ENCODE data around the gene PNPLA1.

Gene PNPLA1

DNA sequence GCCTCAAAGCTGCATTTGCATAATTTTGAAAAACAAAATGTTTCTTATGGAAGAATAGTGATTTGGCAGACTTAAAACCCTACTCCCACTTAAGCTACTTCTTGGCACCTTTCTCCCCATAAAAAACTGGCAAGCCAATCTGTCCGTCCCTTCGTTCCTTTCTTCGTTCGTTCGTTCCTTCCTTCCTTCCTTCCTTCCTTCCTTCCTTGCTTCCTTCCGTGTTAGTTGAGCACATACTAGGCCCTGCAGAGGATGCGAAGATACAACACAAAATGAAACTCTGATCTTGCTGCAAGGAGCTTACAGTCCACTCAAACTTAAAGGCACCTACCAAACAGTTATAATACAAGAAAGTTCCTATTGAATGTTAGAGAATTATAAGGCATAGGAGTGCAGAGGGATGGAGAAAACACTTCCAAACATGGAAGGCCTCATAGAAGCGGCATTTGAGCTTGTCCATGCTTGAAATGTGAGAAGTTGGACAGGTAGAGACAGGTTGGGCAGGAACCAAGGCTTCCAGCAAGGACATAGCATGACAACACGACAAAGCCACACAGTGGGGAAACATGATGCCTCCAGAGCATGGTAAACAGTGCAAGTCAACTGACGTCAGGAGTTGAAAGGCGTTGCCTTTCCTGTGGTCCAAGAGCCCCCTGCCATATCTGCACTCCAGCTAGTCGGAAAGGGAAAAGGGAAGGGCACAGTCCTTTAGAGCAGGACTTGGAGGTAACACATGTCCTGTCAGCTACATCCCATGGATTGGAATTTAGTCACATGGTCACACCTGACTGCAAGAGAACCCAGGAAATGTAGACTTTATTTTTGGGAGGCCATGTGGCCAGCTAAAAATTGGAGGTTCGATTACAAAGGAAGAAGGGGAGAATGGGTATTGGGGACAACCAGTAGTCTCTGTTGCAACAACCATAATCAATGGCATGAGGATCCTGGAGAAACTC is 7.0 kb downstream of the PNPLA1 start:
- H3K27me3 ChIP-seq (ENCODE audit: insufficient read depth, insufficient read length), result no peaks in the 10 kb centered on the region
- TF ChIP-seq SUZ12 (IDR thresholded peaks at IDR 0.05; ENCODE audit: extremely low read depth, insufficient read depth, insufficient read length) (no peak), YY1 (IDR thresholded peaks at IDR 0.05; ENCODE audit: insufficient read depth, insufficient read length) (no peak), ZNF274 (IDR thresholded peaks at IDR 0.05; ENCODE audit: low read depth, low read length) (no peak)

GRCh38 chr6:36277946-36278470 is 8.1 kb downstream of the PNPLA1 start:
- Histone ChIP-seq H3K4me3 (ENCODE audit: insufficient read length, low read depth) (no peak overlapping the region), H3K27me3 (ENCODE audit: insufficient read depth, insufficient read length) (no peaks in the 10 kb centered on the region), H3K9ac (ENCODE audit: insufficient read length, low read depth) (no peak overlapping the region), H3K9me3 (ENCODE audit: insufficient read depth, low read length) (no peaks in the 10 kb centered on the region), H3K36me3 (ENCODE audit: insufficient read depth, insufficient read length, low read length) (no peaks in the 10 kb centered on the region), H3K4me1 (ENCODE audit: insufficient read depth, insufficient read length) (no peaks in the 10 kb centered on the region)
- no peak for DNase-seq (ENCODE audit: low read depth, low spot score)
- TF ChIP-seq ZNF274 (IDR thresholded peaks at IDR 0.05; ENCODE audit: low read depth, low read length) (no peak), SUZ12 (IDR thresholded peaks at IDR 0.05; ENCODE audit: extremely low read depth, insufficient read depth, insufficient read length) (no peak), YY1 (IDR thresholded peaks at IDR 0.05; ENCODE audit: insufficient read depth, insufficient read length) (no peak)

More for the DNA sequence above, 7.0 kb downstream of the PNPLA1 start:
- no peaks in the 10 kb centered on the region for H3K4me1 ChIP-seq (ENCODE audit: insufficient read depth, insufficient read length)
- no peak for DNase-seq (ENCODE audit: low read depth, low spot score)
- no peaks in the 10 kb centered on the region for H3K9me3 ChIP-seq (ENCODE audit: insufficient read depth, low read length)
- H3K4me3 ChIP-seq (ENCODE audit: insufficient read length, low read depth), result no peak overlapping the region
- no peaks in the 10 kb centered on the region for H3K36me3 ChIP-seq (ENCODE audit: insufficient read depth, insufficient read length, low read length)
- H3K9ac ChIP-seq (ENCODE audit: insufficient read length, low read depth), result no peak overlapping the region

DNA sequence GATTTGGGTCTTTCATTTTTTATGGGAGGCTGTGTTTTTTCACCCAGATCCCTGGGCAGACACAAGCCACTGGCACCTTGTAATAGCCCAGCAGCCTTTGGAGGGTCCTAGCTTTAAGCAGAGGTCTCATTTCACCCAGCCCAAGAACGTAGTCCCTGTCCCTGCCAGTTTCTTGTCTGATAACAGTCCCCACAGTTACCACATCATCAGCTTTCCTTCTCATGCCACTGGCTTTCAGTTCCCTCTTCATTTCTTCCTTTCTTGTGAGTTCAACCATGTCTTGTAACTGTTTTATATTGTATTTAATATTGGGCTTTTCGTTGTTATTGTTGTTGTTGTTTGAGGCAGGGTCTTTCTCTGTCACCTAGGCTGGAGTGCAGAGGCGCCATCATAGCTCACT is 10.6 kb downstream of the PNPLA1 start:
- Histone ChIP-seq H3K9me3 (ENCODE audit: insufficient read depth, low read length) (no peaks in the 10 kb centered on the region), H3K4me3 (ENCODE audit: insufficient read length, low read depth) (no peak overlapping the region), H3K9ac (ENCODE audit: insufficient read length, low read depth) (no peak overlapping the region), H3K4me1 (ENCODE audit: insufficient read depth, insufficient read length) (no peaks in the 10 kb centered on the region), H3K36me3 (ENCODE audit: insufficient read depth, insufficient read length, low read length) (no peaks in the 10 kb centered on the region), H3K27me3 (ENCODE audit: insufficient read depth, insufficient read length) (no peaks in the 10 kb centered on the region)
- TF ChIP-seq YY1 (IDR thresholded peaks at IDR 0.05; ENCODE audit: insufficient read depth, insufficient read length) (no peak), SUZ12 (IDR thresholded peaks at IDR 0.05; ENCODE audit: extremely low read depth, insufficient read depth, insufficient read length) (no peak), ZNF274 (IDR thresholded peaks at IDR 0.05; ENCODE audit: low read depth, low read length) (no peak)
- DNase-seq (ENCODE audit: low read depth, low spot score), result no peak

- no peak for DNase-seq (ENCODE audit: low read depth, low spot score)
- Histone ChIP-seq H3K36me3 (ENCODE audit: insufficient read depth, insufficient read length, low read length) (no peaks in the 10 kb centered on the region), H3K9ac (ENCODE audit: insufficient read length, low read depth) (no peak overlapping the region), H3K9me3 (ENCODE audit: insufficient read depth, low read length) (no peaks in the 10 kb centered on the region), H3K4me3 (ENCODE audit: insufficient read length, low read depth) (no peak overlapping the region), H3K27me3 (ENCODE audit: insufficient read depth, insufficient read length) (no peaks in the 10 kb centered on the region), H3K4me1 (ENCODE audit: insufficient read depth, insufficient read length) (no peaks in the 10 kb centered on the region)
- TF ChIP-seq SUZ12 (IDR thresholded peaks at IDR 0.05; ENCODE audit: extremely low read depth, insufficient read depth, insufficient read length) (no peak), ZNF274 (IDR thresholded peaks at IDR 0.05; ENCODE audit: low read depth, low read length) (no peak), YY1 (IDR thresholded peaks at IDR 0.05; ENCODE audit: insufficient read depth, insufficient read length) (no peak)
Observed at GRCh38 chr6:36280983-36281382, 11.1 kb downstream of the PNPLA1 start.

DNA sequence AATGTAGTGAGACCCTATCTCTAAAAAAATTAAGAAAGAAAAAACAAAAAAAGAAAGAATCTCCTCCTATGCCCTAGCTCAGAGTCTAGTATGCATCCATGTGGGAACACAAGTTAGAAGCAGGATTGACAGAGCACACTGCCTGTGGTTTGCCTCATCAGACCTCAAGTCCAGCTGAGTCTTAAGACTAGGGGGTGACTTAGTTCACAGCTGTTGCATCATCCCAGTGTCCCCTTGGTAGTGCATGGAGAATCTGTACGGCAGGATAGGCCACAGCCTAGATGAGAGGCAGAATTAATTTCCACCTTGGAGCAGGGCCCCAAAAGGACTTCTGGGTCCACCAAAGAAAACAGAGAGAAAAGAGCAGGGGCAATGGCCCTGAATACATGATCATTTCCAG is 13.7 kb downstream of the PNPLA1 start:
- H3K27me3 ChIP-seq (ENCODE audit: insufficient read depth, insufficient read length), result no peaks in the 10 kb centered on the region
- DNase-seq (ENCODE audit: low read depth, low spot score), result no peak

GRCh38 chr6:36284359-36284758 is 14.5 kb downstream of the PNPLA1 start:
- Histone ChIP-seq H3K27me3 (ENCODE audit: insufficient read depth, insufficient read length) (no peaks in the 10 kb centered on the region), H3K9ac (ENCODE audit: insufficient read length, low read depth) (no peak overlapping the region)
- TF ChIP-seq YY1 (IDR thresholded peaks at IDR 0.05; ENCODE audit: insufficient read depth, insufficient read length) (no peak), ZNF274 (IDR thresholded peaks at IDR 0.05; ENCODE audit: low read depth, low read length) (no peak), SUZ12 (IDR thresholded peaks at IDR 0.05; ENCODE audit: extremely low read depth, insufficient read depth, insufficient read length) (no peak)

More for the DNA sequence above, 13.7 kb downstream of the PNPLA1 start:
- H3K36me3 ChIP-seq (ENCODE audit: insufficient read depth, insufficient read length, low read length), result no peaks in the 10 kb centered on the region
- H3K9ac ChIP-seq (ENCODE audit: insufficient read length, low read depth), result no peak overlapping the region
- TF ChIP-seq SUZ12 (IDR thresholded peaks at IDR 0.05; ENCODE audit: extremely low read depth, insufficient read depth, insufficient read length) (no peak), ZNF274 (IDR thresholded peaks at IDR 0.05; ENCODE audit: low read depth, low read length) (no peak), YY1 (IDR thresholded peaks at IDR 0.05; ENCODE audit: insufficient read depth, insufficient read length) (no peak)
- no peak overlapping the region for H3K4me3 ChIP-seq (ENCODE audit: insufficient read length, low read depth)
- H3K4me1 ChIP-seq (ENCODE audit: insufficient read depth, insufficient read length), result no peaks in the 10 kb centered on the region
- no peaks in the 10 kb centered on the region for H3K9me3 ChIP-seq (ENCODE audit: insufficient read depth, low read length)

DNA sequence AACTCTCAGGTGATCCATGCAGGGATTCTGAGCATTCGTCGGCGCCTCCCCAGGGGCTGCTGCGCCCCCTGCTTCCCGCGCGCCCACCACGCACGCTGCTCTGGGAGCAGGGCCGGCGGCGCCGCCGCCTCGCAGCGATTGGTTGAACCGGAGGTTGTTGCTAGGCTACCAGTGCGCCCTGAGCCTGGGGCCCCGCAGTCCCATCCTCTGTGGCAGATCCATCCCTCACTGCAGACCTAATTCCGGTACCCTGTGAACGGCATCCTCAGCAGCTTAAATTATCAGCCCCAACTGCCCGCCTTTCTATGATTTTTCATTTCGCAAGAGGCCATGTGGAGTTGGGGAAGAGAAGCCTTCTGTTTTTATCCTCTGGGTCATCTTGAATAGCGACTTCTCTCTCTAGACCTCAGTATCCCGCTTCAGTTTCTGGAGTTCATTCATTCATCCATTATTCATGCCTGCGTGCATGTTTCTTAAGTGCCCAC is 15.4 kb downstream of the PNPLA1 start:
- Histone ChIP-seq H3K9ac (ENCODE audit: insufficient read length, low read depth) (no peak overlapping the region), H3K9me3 (ENCODE audit: insufficient read depth, low read length) (no peaks in the 10 kb centered on the region), H3K4me1 (ENCODE audit: insufficient read depth, insufficient read length) (peaks cover 6% of the 10 kb centered on the region), H3K36me3 (ENCODE audit: insufficient read depth, insufficient read length, low read length) (no peaks in the 10 kb centered on the region), H3K27me3 (ENCODE audit: insufficient read depth, insufficient read length) (no peaks in the 10 kb centered on the region), H3K4me3 (ENCODE audit: insufficient read length, low read depth) (no peak overlapping the region)
- TF ChIP-seq ZNF274 (IDR thresholded peaks at IDR 0.05; ENCODE audit: low read depth, low read length), result no peak
- TF ChIP-seq SUZ12 (IDR thresholded peaks at IDR 0.05; ENCODE audit: extremely low read depth, insufficient read depth, insufficient read length), result no peak
- TF ChIP-seq YY1 (IDR thresholded peaks at IDR 0.05; ENCODE audit: insufficient read depth, insufficient read length), result no peak
- DNase-seq (ENCODE audit: low read depth, low spot score), result no peak

More at GRCh38 chr6:36284359-36284758, 14.5 kb downstream of the PNPLA1 start:
- peaks cover 3% of the 10 kb centered on the region for H3K4me1 ChIP-seq (ENCODE audit: insufficient read depth, insufficient read length)
- no peaks in the 10 kb centered on the region for H3K9me3 ChIP-seq (ENCODE audit: insufficient read depth, low read length)
- no peak overlapping the region for H3K4me3 ChIP-seq (ENCODE audit: insufficient read length, low read depth)
- H3K36me3 ChIP-seq (ENCODE audit: insufficient read depth, insufficient read length, low read length), result no peaks in the 10 kb centered on the region
- no peak for DNase-seq (ENCODE audit: low read depth, low spot score)

Data from NT2/D1 (cell line).